OCI-LY3 (cell line): ENCODE measurements around the gene ARMC9.
A peak's percentile ranks its signal among the peaks of the same experiment; 100 is the strongest.
"Not testable (repeated sequence)": the region's sequence is repeated elsewhere in the genome, so short reads cannot be mapped to it uniquely, and the experiment has no call there.

ENCODE experiments used
- H2AFZ ChIP-seq: fragments of 200-600, 300-600 bp; shearing (Covaris generic); 2 replicates; pipeline ENCODE4 v1.6.0; 2014; ENCODE audit warnings: antibody characterized with exemption, low read depth, low read length
- H3K27ac ChIP-seq: fragments of 200-600, 300-600 bp; sonication (generic); 2 replicates; pipeline ENCODE4 v1.5.1; 2014; ENCODE audit warnings: mild to moderate bottlenecking, low read length, moderate library complexity, mixed read lengths
- H3K27me3 ChIP-seq: fragments of 200-600, 300-600 bp; sonication (generic); 2 replicates; pipeline ENCODE4 v1.6.1; 2014; ENCODE audit warnings: low read depth, low read length, mixed read lengths
- H3K36me3 ChIP-seq: fragments of 200-600, 300-600 bp; sonication (generic); replicated peaks from 2 replicates; pipeline ENCODE3; 2014; ENCODE audit warnings: low read depth, low read length, mixed read lengths
- H3K4me1 ChIP-seq: fragments of 300-600, 200-600 bp; sonication (generic); 2 replicates; pipeline ENCODE4 v1.6.1; 2014; ENCODE audit warnings: low read length, mixed read lengths
- H3K4me2 ChIP-seq: fragments of 200-600, 300-600 bp; sonication (generic); 2 replicates; pipeline ENCODE4 v1.6.1; 2014; ENCODE audit warnings: low read length, mixed read lengths
- H3K4me3 ChIP-seq: fragments of 300-600, 200-600 bp; sonication (generic); 2 replicates; pipeline ENCODE4 v1.5.1; 2014; ENCODE audit warnings: antibody characterized with exemption, mild to moderate bottlenecking, low read length, moderate library complexity
- H3K79me2 ChIP-seq: fragments of 300-600, 200-600 bp; shearing (Covaris generic); 2 replicates; pipeline ENCODE4 v1.6.1; 2014; ENCODE audit warnings: mild to moderate bottlenecking, low read length, mixed read lengths
- H3K9ac ChIP-seq: fragments of 300-600, 200-600 bp; shearing (Covaris generic); 2 replicates; pipeline ENCODE4 v1.6.0; 2014; ENCODE audit warnings: mild to moderate bottlenecking, low read length, moderate library complexity
- H3K9me3 ChIP-seq: fragments of 200-600, 300-600 bp; shearing (Covaris generic); 2 replicates; pipeline ENCODE4 v1.6.1; 2014; ENCODE audit warnings: low read length, mixed read lengths; ENCODE audit not compliant: insufficient read depth
- H4K20me1 ChIP-seq: fragments of 200-600, 300-600 bp; sonication (generic); 2 replicates; pipeline ENCODE4 v1.6.1; 2016; ENCODE audit warnings: low read length, mixed read lengths; ENCODE audit not compliant: insufficient read depth
- CTCF ChIP-seq: fragments of 200-600, 300-600 bp; sonication (generic); IDR thresholded peaks from 2 replicates; pipeline ENCODE4 v1.5.1; 2014; ENCODE audit warnings: antibody characterized with exemption, low read length, low read depth
- EZH2phosphoT487 ChIP-seq: fragments of 200-600 bp; shearing (Covaris generic); IDR thresholded peaks from 2 replicates; pipeline ENCODE4 v1.6.1; 2018; ENCODE audit warnings: antibody characterized with exemption, mixed run types, low read depth

Gene ARMC9

DNA sequence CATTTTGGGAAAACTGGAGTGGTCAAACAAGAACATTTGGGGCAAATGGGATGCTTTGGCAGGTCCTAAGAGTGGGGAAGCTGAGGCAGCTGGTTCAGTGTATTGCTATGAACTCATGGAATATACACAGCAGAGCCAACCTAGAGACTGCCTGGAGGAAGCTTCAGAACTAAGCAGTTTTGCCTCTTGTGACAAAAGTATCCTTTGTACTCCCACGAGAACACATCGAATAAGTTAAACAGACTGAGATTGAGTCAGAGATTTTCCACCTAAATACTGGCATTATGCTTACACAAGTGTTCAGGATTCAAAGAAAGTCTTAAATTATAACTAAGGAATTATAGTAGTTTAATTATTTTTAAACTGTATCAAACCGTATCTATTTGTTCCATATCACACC, 5.2 kb upstream of the ARMC9 start:
- H4K20me1 ChIP-seq: no peaks in the 10 kb centered on the region
- no peaks in the 10 kb centered on the region for H3K36me3 ChIP-seq
- H3K9ac ChIP-seq: no peak overlapping the region
- no peak overlapping the region for H3K4me2 ChIP-seq
- H3K27me3 ChIP-seq: no peaks in the 10 kb centered on the region; the same call in 1 of the 2 replicates
- H3K4me3 ChIP-seq: no peak overlapping the region
- H3K27ac ChIP-seq: no peak overlapping the region
- no peak for TF ChIP-seq CTCF
- no peak for TF ChIP-seq EZH2phosphoT487
- H2AFZ ChIP-seq: no peak overlapping the region
- H3K4me1 ChIP-seq: peaks cover 3% of the 10 kb centered on the region; the same call in 1 of the 2 replicates
- no peaks in the 10 kb centered on the region for H3K79me2 ChIP-seq
- no peaks in the 10 kb centered on the region for H3K9me3 ChIP-seq

DNA sequence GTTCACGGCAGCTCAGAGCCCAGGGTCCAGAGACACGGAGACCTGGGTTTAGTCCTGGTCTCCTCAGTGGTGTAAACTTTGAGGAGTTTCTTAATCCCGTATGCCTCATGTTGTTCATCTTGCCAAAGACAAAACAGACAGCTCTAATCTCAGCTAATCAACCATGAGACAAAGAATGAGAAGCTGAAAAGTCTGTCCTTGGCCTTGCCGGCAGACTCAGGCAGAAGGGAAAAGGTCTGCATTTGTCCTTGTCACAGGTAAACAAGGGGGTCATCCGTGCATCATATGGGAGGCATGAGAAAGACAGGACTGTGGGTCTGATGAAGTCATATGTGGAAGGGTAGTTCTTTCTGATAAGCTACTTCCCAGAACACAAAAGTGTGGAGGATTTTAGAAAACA, 1.8 kb upstream of the ARMC9 start:
- Histone ChIP-seq H3K36me3 (no peaks in the 10 kb centered on the region), H2AFZ (no peak overlapping the region), H3K4me2 (no peak overlapping the region), H3K27me3 (no peaks in the 10 kb centered on the region; the same call in 1 of the 2 replicates), H3K4me1 (peaks cover 7% of the 10 kb centered on the region), H3K9me3 (no peaks in the 10 kb centered on the region), H3K9ac (no peak overlapping the region), H3K4me3 (no peak overlapping the region), H4K20me1 (no peaks in the 10 kb centered on the region), H3K27ac (no peak overlapping the region), H3K79me2 (no peaks in the 10 kb centered on the region)
- TF ChIP-seq EZH2phosphoT487: no peak
- TF ChIP-seq CTCF: no peak

GRCh38 chr2:231197196-231197595, 1.2 kb upstream of the ARMC9 start:
- H2AFZ ChIP-seq, H3K27me3 ChIP-seq, H3K4me2 ChIP-seq, H3K9me3 ChIP-seq, H3K9ac ChIP-seq, H3K4me1 ChIP-seq, H4K20me1 ChIP-seq, H3K27ac ChIP-seq, H3K79me2 ChIP-seq, H3K36me3 ChIP-seq, H3K4me3 ChIP-seq: not testable (repeated sequence)

DNA sequence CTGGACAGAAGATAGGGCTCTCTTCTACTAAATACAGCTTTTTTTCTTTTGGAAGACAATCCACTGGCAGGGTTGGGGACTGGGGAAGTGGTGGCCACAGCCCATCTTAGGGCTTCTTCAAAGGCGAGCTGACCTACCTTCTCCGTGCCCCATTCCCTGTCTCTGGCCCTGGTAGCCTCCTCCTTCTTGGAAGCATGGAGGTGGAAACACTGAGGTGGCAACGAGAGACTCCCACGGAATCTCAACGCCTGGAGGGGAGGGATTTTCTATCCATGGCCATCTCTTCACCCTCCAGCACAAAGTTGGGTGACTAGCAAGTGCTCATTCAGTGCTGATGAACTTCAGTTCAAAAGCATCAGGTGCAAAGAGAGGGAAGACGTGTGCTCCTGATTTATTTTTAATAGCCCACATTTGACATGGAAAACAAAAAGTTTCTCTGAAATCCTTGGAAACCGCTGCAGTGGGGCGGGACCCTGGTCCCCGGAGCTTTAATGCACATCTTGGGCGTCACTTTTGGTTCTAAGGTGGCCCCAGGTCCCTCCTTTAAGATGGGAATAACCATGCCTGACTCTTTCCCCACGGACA, 633 bp upstream of the ARMC9 start:
- Histone ChIP-seq H3K9ac (peak overlapping the region; percentile 76), H2AFZ (peak overlapping the region; percentile 98), H3K36me3 (no peaks in the 10 kb centered on the region), H3K9me3 (no peaks in the 10 kb centered on the region), H3K79me2 (no peaks in the 10 kb centered on the region), H3K4me3 (peak overlapping the region; percentile 98), H3K4me2 (peak overlapping the region; percentile 98), H3K27ac (no peak overlapping the region), H3K4me1 (peaks cover 7% of the 10 kb centered on the region), H3K27me3 (no peaks in the 10 kb centered on the region; the same call in 1 of the 2 replicates), H4K20me1 (no peaks in the 10 kb centered on the region)
- TF ChIP-seq EZH2phosphoT487: no peak
- no peak for TF ChIP-seq CTCF
